Measurements from ENCODE around the gene PCDHGB4. TPM values are rescaled to one million over a fixed set of nuclear protein-coding genes. Genes with fewer than 3 reads are reported as not detected.
A peak's percentile ranks its signal among the peaks of the same experiment; 100 is the strongest.

PCDHGB4 gene
- total and polyA plus RNA-seq, 2 of the 13 experiments (the other 11 are each of a cell fraction or from before 2014, with no cell fraction given), result 1.7 to 3.3 TPM

- in situ Hi-C loops (cut with HindIII; ENCODE audit: extremely low pct_ligation_motif_present, low pct_unique_long_range_greater_than_20kb), result no loop called here
- Histone ChIP-seq H3K9me3 (ENCODE audit: low read length) (peaks cover 19% of the 10 kb centered on the region; the same call in 1 of the 2 replicates), H4K20me1 (ENCODE audit: insufficient read depth, low read length) (no peaks in the 10 kb centered on the region), H3K9ac (ENCODE audit: insufficient read depth, low read depth, low read length) (no peak within 1 kb of the TSS), H2AFZ (ENCODE audit: low read length) (no peak within 1 kb of the TSS), H3K27ac (ENCODE audit: extremely low read length, insufficient read depth, low read length) (no peak within 1 kb of the TSS), H3K4me1 (ENCODE audit: insufficient read depth, low read length) (no peaks in the 10 kb centered on the region), H3K36me3 (replicated peaks in 1 of 2; ENCODE audit: control insufficient read depth in 1 of 2, insufficient read depth in 2 of 2, low read length in 2 of 2) (no peaks in the 10 kb centered on the region), H3K79me2 (ENCODE audit: insufficient read depth, low read length) (no peaks in the 10 kb centered on the region), H3K27me3 (ENCODE audit: control insufficient read depth in 1 of 2, insufficient read depth in 2 of 2, low read length in 2 of 2) (no peaks in the 10 kb centered on the region), H3K4me2 (ENCODE audit: low read depth, low read length) (no peak within 1 kb of the TSS), H3K4me3 (replicated peaks in 1 of 3; ENCODE audit: insufficient read depth in 1 of 3, low read depth in 2 of 3, low read length in 3 of 3) (no peak within 1 kb of the TSS)
- ATAC-seq (no peak), FAIRE-seq (no peak), DNase-seq (ENCODE audit: low spot score) (peak; percentile 24)
- BruUV-seq (replicated peaks), result no TSS peak
- TF ChIP-seq ZNF777 (CRISPR knock-in tag; IDR thresholded peaks at IDR 0.05), result no peak
- peak; percentile 42 for TF ChIP-seq CTCF (CRISPR knock-in tag; IDR thresholded peaks at IDR 0.05)
- TF ChIP-seq ZFP1 (CRISPR knock-in tag; IDR thresholded peaks at IDR 0.05), result no peak
- peak; percentile 7; the same call in 1 of the 2 replicates for TF ChIP-seq STAG1 (CRISPR knock-in tag; IDR thresholded peaks at IDR 0.05)
- ChIA-PET POLR2A (no interaction called here), CTCF (ENCODE audit: low intra/inter-chr PET ratio, low total read pairs) (interaction anchor here (0.7 kb wide), 1 partner anchor 8 kb away, joined by 4 read pairs; no protein-coding TSS in a partner anchor)
- intact Hi-C loops (cut with micrococcal nuclease; ENCODE audit: unreplicated experiment), result no loop called here
- whole genome bisulfite sequencing (ENCODE audit: low lambda C conversion rate), result 80% methylated on average over 30 of the region's 33 CpGs
These were observed 43.0 kb downstream of the PCDHGB4 start, which contains the start of gene PCDHGA12 for GRCh38 chr5:141430332-141431113. TSS of gene PCDHGA12 (plus strand) at chr5:141430507. CDS start at chr5:141430760, 253 bp downstream.

DNA sequence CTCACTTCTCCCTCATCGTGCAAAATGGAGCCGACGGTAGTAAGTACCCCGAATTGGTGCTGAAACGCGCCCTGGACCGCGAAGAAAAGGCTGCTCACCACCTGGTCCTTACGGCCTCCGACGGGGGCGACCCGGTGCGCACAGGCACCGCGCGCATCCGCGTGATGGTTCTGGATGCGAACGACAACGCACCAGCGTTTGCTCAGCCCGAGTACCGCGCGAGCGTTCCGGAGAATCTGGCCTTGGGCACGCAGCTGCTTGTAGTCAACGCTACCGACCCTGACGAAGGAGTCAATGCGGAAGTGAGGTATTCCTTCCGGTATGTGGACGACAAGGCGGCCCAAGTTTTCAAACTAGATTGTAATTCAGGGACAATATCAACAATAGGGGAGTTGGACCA, 43.8 kb downstream of the PCDHGB4 start:
- WGBS (ENCODE audit: low lambda C conversion rate), result 91% methylated on average over 34 of the region's 37 CpGs
- intact Hi-C loops (cut with micrococcal nuclease; ENCODE audit: unreplicated experiment), result no loop called here
- Histone ChIP-seq H3K79me2 (ENCODE audit: insufficient read depth, low read length) (no peaks in the 10 kb centered on the region), H3K27me3 (ENCODE audit: control insufficient read depth in 1 of 2, insufficient read depth in 2 of 2, low read length in 2 of 2) (no peaks in the 10 kb centered on the region), H3K4me3 (replicated peaks in 1 of 3; ENCODE audit: insufficient read depth in 1 of 3, low read depth in 2 of 3, low read length in 3 of 3) (no peak overlapping the region), H4K20me1 (ENCODE audit: insufficient read depth, low read length) (no peaks in the 10 kb centered on the region), H3K9ac (ENCODE audit: insufficient read depth, low read depth, low read length) (no peak overlapping the region), H3K4me2 (ENCODE audit: low read depth, low read length) (no peak overlapping the region), H2AFZ (ENCODE audit: low read length) (no peak overlapping the region), H3K36me3 (replicated peaks in 1 of 2; ENCODE audit: control insufficient read depth in 1 of 2, insufficient read depth in 2 of 2, low read length in 2 of 2) (no peaks in the 10 kb centered on the region), H3K9me3 (ENCODE audit: low read length) (peaks cover 19% of the 10 kb centered on the region; the same call in 1 of the 2 replicates), H3K4me1 (ENCODE audit: insufficient read depth, low read length) (no peaks in the 10 kb centered on the region), H3K27ac (ENCODE audit: extremely low read length, insufficient read depth, low read length) (no peak overlapping the region)
- no peak for ATAC-seq
- ChIA-PET CTCF (ENCODE audit: low intra/inter-chr PET ratio, low total read pairs) (no interaction called here), POLR2A (no interaction called here)
- DNase-seq (ENCODE audit: low spot score), result no peak
- no TSS peak for BruUV-seq (replicated peaks)
- in situ Hi-C loops (cut with HindIII; ENCODE audit: extremely low pct_ligation_motif_present, low pct_unique_long_range_greater_than_20kb), result no loop called here
- no peak for FAIRE-seq
- TF ChIP-seq STAT6 (CRISPR knock-in tag; IDR thresholded peaks at IDR 0.05; ENCODE audit: borderline replicate concordance), result no peak
- no peak for TF ChIP-seq DPF2 (CRISPR knock-in tag; IDR thresholded peaks at IDR 0.05; ENCODE audit: borderline replicate concordance, low read depth)
- TF ChIP-seq KLF11 (CRISPR knock-in tag; IDR thresholded peaks at IDR 0.05), result no peak
- no peak for TF ChIP-seq ZNF790 (CRISPR knock-in tag; IDR thresholded peaks at IDR 0.05; ENCODE audit: borderline replicate concordance)
- TF ChIP-seq SMARCE1 (IDR thresholded peaks at IDR 0.05; ENCODE audit: borderline replicate concordance), result no peak
- TF ChIP-seq ZNF383 (CRISPR knock-in tag; IDR thresholded peaks at IDR 0.05; ENCODE audit: borderline replicate concordance), result no peak
- TF ChIP-seq JARID2 (CRISPR knock-in tag; IDR thresholded peaks at IDR 0.05; ENCODE audit: insufficient replicate concordance), result no peak
- TF ChIP-seq, protein P1, sequence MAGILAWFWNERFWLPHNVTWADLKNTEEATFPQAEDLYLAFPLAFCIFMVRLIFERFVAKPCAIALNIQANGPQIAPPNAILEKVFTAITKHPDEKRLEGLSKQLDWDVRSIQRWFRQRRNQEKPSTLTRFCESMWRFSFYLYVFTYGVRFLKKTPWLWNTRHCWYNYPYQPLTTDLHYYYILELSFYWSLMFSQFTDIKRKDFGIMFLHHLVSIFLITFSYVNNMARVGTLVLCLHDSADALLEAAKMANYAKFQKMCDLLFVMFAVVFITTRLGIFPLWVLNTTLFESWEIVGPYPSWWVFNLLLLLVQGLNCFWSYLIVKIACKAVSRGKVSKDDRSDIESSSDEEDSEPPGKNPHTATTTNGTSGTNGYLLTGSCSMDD (CRISPR knock-in tag; IDR thresholded peaks at IDR 0.05), result no peak
- no peak for TF ChIP-seq HES4 (CRISPR knock-in tag; IDR thresholded peaks at IDR 0.05; ENCODE audit: borderline replicate concordance)

Data from HepG2 (cell line).